Measurements from ENCODE around the gene CRYBA1.
A peak's percentile ranks its signal among the peaks of the same experiment; 100 is the strongest.
"Not testable (repeated sequence)": the region's sequence is repeated elsewhere in the genome, so short reads cannot be mapped to it uniquely, and the experiment has no call there.

The CRYBA1 gene

DNA sequence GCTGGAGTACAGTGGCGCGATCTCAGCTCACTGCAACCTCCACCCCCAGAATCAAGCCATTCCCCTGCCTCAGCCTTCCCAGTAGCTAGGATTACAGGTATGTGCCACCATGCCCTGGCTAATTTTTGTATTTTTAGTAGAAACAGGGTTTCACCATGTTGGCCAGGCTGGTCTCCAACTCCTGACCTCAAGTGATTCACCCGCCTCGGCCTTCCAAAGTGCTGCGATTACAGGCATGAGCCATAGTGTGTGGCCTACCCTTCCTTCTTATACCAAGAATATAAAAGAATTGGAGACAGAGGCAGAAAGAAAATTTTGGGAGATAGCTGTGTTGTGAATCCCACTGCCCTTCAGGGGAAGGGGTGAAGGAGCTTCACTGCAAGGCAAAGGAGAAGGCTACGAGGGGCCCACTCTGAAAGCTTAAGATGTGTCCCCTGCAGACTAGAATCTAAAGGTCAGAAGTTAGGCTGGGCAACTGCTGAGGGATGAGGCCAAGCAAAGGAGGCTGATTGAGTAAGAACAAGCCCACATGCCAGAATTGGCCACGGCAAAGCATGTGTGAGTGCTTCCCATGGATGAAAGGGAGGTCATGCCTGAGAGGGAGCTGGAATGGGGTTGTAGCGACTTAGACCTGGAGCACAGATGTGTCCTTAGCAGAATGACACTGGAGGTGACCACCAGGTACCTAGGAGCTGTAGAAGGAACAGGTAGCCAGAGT, 8.4 kb upstream of the CRYBA1 start:
- no peak for DNase-seq

DNA sequence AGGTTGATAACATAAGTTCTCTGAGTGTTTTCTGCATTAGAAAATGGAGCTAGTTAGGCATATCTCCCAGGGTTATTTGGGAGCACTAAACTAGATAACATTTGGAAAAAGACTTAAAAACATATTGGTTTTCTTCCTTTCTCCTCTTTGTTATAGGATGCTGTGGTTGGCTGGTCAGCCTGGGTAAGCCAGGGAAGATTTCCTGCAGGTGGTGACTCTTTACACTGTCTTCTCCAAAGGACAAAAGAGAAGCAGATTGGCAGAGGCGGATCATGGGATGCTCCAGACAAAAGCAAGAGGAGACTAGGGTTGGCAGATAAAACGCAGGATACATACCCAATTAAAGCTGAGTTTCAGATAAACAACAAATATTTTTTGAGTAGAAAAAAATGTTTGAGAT, 6.2 kb upstream of the CRYBA1 start:
- no peak for DNase-seq

DNA sequence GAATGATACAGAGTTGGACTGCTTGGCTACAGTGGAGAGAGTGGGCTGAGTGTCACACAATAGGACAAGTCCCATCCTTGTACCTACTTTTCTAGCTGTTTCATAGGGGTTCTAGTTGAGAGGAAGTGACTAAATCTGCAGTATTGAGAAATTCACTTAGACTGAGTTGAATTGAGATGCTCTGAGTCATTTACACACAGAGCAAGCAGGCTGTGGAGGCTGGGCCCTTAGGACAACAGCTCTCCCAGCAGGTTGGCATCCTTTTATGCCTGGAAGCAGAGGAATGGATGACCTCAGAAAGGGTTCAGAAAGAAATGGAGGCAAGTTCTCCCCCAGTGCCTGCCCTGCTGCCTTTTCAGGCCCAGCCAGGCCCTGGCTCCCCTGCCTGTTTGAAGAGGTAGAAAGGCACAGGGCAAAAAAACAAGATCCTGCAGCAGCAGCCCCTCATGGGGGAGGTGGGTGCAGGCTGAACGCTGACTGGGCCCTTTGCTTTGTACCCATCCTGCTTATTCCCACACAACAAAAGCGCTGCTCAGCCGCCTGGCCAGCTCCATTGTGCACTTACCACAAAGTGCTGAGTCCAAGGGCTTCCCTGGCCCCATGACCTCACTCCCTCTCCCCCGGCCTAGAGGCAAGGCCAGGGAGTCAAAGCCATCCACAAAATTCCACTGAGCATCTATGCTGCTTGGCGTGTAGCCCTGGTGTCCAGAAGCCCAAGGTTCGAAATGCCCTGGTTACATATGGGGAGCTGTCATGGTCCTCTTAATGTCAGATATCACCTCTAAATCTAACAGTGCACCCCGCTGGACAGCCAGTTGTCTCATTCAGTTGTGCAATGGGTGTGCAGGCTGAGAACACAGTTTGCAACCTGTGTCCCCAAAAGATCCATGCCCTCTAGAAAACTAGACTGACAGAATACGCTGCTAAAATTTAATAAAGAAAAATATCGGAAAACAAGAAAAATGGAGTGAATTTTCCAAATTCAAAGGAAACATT, 5.4 kb upstream of the CRYBA1 start:
- DNase-seq, result peak; percentile 99

DNA sequence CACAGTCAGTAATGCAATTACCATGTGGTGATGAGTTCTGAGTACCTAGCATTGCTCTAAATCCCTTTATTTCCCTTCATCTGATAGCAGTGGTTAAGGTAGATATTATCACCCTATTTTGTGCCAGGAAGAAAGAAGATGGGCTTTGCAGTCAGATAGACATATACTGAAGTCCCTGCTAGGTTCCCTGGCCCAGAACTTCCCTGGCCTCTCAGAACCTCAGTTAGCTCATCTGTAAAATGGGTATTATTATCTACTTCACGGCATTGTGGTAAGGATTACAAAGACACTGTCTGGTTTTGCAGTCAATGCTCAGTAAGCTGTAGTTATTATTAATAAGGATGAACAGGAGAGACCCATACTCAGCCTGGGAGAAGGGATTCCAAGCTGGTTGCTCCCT, 4.6 kb upstream of the CRYBA1 start:
- DNase-seq, result no peak

DNA sequence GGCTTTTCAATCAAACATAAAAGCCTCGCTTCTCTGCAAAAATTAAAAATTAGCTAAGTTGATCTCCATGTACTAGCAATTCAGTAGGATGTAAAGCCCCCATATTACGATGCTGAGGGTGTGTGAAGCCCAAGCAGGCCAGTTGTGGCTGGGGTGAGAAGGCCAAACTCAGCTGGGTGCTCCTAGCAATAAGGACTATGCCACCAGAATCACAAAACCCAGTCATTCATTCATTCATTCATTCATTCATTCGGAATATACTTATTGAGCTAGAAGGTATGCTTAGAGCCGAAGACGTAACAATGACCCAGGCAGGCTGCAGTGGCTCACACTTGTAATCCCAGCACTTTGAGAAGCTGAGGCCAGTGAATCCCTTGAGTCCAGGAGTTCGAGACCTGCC, 3.9 kb upstream of the CRYBA1 start:
- no peak for DNase-seq

DNA sequence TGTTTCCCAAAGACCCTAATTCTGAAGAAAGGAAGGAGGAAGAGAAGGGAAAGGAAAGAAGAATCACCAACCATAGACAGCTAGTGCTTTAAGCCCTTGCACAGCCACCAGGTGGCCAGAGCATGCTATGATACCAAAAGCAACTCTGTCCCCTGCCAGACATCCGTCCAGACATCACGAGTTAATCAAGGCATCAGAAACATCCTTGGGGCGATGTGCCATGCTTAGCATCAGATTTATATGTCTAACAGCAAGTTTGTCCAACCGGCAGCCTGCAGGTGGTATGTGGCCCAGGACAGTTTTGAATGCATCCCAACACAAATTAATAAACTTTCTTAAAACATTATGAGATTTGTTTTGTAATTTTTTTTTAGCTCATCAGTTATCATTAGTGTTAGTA, 2.9 kb upstream of the CRYBA1 start:
- no peak for DNase-seq

DNA sequence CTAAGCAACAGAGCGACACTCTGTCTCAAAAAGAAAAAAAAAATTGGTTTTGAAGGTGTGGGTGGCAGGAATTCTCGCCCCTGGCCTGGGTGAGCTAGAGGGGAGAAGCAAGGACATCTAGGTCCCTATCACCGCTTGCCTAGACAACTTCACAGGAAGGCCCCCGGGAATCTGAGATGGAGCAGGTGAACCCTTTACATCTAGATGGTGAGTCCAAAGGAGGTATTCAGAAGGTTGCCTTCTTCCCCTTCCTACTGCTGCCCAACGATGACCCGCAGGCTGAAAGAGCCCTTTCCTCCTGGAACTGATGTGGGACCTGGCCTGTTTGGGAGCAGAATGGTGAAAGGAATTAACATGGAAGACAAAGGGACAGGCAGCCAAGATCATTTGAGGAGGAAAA, 1.3 kb upstream of the CRYBA1 start:
- DNase-seq, result no peak

DNA sequence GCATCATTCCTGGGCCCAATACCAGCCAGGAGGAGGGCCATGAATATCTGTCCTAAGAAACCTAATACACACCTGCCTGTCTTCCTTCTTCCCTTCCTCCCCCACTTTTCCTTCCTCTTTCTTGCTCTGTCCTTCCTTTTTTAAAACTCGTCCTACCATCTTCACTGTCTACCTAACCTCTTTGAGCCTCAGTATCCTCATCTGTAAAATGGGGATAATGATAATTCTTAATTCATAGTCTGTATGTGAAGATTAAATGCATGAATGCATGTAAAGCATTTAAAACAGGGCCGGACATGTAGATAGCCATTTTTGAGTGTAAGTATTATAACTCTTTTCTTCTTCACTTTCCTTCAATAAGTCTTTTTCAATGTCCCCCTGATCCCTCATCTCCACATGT, 560 bp downstream of the CRYBA1 start:
- DNase-seq, result no peak

DNA sequence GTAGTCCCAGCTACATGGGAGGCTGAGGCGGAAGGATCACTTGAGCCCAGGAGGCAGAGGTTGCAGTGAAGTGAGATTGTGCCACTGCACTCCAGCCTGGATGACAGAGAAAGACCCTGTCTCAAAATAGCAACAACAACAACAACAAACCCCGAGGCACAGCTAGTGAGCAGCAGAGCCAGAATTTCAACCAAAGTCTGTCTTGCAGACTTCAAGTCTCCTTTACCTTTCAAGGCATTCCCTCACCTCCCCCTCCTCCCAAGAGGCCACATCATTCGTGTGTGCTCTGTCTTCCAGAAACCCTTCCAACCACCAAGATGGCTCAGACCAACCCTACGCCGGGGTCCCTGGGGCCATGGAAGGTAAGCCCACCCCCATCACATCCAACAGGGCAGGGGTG, 2.2 kb downstream of the CRYBA1 start:
- DNase-seq, result no peak

DNA sequence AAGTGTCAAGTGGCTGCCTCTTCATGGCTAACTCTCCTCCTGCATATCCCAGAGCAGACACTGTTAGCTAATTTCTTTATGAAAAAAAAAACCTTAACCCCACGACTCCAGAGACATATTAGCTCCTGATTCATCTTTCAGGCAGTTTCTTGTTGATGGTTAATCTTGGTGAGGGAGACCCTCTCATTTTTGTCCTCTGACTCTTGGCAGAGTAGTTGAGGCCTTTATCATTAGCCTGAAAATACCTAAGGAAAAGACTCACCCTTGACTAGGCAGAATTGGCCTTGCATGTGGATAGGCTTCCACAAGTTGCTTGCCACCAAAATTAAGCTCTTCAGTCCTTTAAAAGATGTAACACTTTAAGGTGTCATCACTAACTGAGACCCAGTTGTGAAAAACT, 4.0 kb downstream of the CRYBA1 start:
- DNase-seq, result peak; percentile 61

DNA sequence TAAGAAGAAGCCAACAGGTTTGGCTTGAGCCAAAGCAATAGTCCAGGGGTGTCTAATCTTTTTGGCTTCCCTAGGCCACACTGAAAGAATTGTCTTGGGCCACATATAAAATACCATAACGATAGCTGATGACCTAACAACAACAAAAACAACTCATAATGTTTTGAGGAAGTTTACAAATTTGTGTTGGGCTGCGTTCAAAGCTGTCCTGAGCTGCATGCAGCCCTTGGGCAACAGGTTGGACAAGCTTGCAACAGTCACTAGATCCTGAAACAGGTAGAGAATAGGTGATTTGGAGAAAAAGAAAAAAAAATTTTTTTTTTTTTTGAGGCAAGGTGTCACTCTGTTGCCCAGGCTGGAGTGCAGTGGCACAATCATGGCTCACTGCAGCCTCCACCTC, 4.5 kb downstream of the CRYBA1 start:
- no peak for DNase-seq

DNA sequence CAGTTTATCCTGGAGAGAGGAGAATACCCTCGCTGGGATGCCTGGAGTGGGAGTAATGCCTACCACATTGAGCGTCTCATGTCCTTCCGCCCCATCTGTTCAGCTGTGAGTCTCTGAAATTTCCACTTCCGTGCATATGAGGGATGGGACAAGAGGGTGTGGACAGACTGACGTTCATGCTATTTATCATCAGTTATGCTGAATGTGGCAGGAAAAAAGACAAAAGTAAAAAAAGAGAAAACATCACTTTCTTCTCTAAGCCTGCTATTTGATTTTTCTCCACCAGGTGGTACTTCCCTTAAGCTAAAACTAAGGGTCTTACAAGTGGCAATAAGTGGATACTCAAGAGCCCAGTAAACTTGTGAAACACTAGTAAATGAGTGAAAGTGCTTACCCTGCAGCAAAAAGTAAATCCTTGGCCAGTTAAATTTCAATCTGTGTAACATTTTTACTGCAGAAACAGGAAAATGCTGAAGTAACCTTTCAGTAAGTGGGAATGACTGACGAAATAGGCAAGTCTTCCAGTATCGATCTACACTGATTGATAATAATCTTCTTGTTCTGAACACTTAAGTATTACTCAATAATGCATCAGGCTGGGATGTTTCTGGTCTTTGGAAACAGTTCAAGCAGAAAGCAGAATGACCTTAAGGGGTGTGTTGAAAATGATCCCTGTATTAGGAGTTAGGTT, 5.6 kb downstream of the CRYBA1 start:
- DNase-seq, result no peak

DNA sequence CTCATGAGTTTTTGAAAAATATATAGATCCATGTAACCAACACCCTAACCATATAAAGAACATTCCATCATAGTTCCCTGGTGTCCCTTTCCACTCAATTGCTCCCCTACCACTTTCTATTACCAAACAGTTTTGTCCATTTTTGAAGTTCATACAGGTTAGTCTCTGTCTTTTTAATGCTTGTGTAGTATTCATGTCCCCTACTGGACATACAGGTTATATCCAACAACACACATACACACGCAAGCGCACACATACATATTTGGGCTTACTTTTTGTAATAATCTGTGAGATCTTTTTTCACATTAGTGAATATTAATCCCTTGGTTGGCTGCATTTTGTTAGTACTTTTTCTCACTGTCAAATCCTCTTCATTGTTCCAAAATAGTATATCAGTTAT, 6.4 kb downstream of the CRYBA1 start:
- DNase-seq, result no peak

DNA sequence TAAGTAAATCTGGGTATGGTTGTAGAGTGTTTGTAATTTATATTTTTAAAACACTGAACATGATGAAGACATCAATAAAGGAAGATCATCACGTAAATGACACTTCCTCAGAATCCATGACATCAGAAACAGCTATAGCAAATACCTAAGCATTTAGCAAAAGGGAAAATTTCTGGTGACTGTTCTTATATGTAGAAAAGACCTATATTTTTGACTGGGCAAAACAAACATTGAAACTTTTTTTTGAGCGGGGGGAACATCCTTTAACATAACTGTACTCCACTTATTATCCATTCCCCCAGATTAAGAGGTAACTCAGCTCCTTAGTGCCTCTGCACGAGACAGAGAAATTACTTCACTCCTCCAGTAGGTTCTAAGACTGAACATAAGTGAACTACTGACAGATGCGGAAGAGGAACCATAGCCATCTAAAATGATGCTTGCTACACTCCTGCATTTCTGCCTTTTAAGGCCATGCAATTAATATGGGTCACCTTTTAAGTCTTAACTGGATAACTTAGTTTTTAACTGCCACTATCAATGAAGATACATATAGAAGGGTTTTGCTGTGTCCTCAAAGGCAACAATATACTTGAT, 9.4 kb downstream of the CRYBA1 start:
- no peak for DNase-seq

DNA sequence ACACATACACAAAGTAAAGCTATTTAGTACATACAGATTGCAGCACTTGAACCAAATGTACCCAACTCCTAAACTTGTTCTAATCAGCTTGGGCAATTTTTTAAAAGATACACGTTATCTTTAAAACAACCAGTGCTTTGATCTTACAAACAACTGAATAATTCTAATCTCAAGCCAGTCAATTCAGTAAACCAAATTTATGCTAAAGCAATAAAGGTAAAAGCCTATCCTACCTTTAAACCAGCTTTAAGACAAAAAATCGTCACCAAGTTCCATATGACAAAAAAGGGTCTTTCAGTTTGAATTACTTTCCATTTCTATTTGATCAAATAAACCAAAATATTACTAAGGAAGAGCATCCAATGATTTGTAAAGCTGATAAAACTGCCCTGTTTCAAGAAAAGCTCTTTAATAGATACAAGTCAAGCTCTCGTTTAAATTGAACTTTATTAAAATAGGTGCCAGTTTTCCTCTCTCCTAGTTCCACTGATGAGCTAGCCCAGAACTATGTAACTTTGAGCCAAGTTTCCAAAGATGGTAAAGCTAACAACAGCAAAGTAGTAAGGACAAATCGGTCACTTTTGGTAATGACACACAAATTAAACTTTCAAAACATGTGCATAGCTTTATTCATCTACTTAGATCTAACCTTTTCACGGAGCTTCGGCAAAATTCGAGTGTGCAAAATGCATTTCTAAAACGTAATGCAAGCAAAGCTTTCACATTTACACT, 10.2 kb downstream of the CRYBA1 start:
- no peak for DNase-seq

DNA sequence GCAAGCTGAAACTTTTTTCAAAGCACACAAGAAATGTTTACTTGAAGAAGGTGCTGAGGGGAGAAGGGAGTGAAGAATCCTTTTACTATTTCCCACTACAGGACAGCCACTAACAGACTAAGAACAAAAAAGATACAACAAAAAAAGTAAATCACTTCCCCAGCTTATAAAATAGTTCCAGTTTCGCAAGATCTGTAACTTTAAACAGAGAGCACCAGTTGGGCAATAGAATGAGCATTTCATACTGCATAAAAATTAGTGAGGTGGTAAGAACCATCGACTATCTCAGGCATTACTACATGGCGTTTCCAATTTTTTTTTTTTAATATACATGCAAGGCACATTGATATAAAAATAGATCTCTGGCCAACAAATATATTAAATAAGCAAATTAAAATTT, 11.1 kb downstream of the CRYBA1 start:
- no peak for DNase-seq

DNA sequence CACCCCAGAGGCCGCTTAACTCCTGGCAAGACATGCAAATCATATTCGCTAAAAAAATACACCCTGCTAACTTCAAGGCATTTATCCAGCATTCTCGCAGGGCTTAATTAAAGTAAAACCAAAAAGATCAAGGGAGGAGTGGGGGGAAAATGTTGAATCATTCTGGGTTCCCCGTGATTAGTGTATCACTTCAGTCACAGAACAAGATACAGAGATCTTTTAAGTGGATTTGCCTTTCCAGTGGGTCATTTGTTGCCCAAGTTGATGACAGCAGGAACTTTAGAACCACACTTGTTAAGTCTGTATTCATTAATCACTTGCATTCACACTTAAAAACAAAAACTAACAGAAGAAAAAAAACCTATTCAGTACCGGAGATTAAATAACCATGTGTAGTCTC, 17.3 kb downstream of the CRYBA1 start:
- DNase-seq, result no peak

DNA sequence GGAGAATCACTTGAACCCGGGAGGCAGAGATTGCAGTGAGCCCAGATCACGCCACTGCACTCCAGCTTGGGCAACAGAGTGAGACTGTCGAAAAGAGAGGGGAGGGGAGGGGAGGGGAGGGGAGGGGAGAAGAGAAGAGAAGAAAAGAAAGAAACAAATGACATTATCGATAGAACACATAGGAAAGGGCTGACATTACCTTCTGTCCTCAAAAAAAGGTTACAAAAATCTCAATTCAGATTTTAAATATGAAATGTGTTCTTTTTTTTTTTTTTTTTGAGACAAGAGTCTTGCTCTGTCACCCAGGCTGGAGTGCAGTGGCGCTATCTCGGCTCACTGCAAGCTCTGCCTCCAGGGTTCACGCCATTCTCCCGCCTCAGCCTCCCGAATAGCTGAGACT, 25.3 kb downstream of the CRYBA1 start:
- DNase-seq, result not testable (repeated sequence)

DNA sequence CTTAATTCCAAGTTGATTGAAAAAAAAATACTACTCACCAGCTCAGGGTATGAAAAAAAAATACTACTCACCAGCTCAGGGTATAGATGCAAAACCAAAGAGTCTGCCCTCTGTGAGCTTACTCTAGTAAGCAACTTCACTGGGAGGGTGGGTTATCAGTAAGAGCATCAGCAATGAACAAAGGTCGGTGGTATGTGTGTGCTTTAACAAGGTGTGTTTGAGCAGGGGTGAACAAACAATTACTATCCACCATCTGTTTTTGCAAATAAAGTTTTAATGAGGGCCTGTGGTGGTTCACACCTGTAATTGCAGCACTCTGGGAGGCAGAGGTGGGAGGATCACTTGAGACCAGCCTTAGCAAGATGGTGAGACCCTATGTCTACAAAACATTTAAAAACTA, 27.3 kb downstream of the CRYBA1 start:
- DNase-seq, result no peak

DNA sequence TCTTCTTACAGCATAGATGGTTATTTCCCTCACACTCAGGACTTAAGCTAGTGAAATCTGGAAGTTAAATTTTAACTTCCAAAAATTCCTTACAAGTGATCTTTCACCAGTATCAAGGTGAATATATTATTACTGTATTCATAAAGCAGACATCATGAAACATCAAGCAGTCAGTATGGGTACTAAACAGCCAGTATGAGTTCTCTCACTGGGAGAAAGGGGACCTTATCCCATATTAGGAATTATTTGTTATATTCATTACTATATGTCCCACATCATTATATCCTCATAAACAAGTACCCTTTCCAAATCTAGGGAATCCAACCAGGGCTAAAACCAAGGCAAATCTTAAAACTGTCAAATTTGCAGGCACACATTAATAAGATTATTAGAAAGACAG, 32.0 kb downstream of the CRYBA1 start:
- DNase-seq, result no peak

DNA sequence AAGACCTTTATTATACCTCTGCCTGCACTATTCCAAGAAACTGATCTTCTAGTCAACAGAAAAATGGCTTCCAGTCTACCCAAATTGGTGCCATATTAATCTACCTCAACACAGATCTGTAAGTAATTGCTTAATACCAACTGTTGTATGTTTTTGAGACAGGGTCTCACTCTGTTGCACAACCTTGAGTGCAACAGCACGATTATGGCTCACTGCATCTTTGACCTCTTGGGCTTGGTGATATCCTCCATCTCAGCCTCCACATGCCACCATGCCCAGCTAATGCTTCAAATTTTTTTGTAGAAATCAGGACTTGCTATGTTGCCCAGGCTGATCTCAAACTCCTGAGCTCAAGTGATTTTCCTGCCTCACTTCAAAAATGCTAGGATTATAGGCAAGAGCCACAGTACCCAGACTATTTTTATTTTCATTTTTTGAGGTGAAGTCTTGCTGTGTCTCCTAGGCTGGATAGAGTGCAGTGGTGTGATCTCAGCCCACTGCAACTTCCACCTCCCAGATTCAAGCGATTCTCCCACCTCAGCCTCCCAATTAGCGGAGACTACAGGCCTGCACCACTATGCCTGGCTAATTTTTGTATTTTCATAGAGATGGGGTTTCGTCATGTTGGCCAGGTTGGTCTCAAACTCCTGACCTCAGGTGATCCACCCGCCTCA, 32.9 kb downstream of the CRYBA1 start:
- DNase-seq, result no peak

DNA sequence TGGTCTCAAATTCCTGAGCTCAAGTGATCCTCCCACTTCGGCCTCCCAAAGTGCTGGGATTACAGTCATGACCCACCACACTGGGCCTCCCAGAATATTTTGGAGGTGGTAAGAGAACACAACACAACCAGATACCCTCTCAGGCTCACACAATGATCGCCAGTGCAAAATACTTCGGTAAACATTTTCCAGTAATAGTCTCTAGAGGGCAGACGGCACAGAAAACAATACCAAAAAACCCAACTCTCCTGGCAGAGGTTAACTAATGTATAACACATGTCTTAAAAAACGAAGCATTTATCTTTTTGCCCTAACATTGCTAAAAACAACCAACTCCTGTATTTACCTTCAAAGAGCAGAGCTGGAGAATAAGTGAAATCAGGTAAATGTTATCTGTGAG, 36.8 kb downstream of the CRYBA1 start:
- no peak for DNase-seq
